Kidney epithelial cell (primary cell): ENCODE measurements around the gene CAMK2B. TPM values are rescaled to one million over a fixed set of nuclear protein-coding genes. Genes with fewer than 3 reads are reported as not detected.

Experiments used
- DNase-seq: peaks from one replicate; pipeline ENCODE4 v3.0.0-alpha.2; 2010; ENCODE audit warnings: low read depth
- H3K27me3 ChIP-seq: 2 replicates; pipeline ENCODE4 v1.6.0; 2011; ENCODE audit warnings: low read length; ENCODE audit not compliant: control insufficient read depth, insufficient read depth
- H3K36me3 ChIP-seq: 2 replicates; pipeline ENCODE4 v1.5.1; 2011; ENCODE audit warnings: low read length; ENCODE audit not compliant: control insufficient read depth, insufficient read depth
- H3K4me3 ChIP-seq: 2 replicates; pipeline ENCODE4 v1.5.1; 2011; ENCODE audit warnings: low read depth, mild to moderate bottlenecking, control low read depth, low read length
- CTCF ChIP-seq: IDR thresholded peaks from 2 replicates; pipeline ENCODE4 v1.5.1; 2011; ENCODE audit warnings: mild to moderate bottlenecking, moderate library complexity, low read length, control low read depth, inconsistent platforms; ENCODE audit not compliant: insufficient read depth, poor library complexity, severe bottlenecking
- total RNA-seq: library from RNA; depleted of rRNA; stranded (reverse); fragments of >200 nt; gene quantifications from 2 replicates; pipeline ENCODE4 v1.2.3, GENCODE V29; 2015

CAMK2B gene
- total RNA-seq, 1 donor from 2014 or later = not detected

GRCh38 chr7:44246396-44247113 is 78.8 kb downstream of the CAMK2B start:
- Histone ChIP-seq H3K4me3 (no peak overlapping the region), H3K27me3 (peaks cover 2% of the 10 kb centered on the region), H3K36me3 (no peaks in the 10 kb centered on the region)
- DNase-seq = no peak
- TF ChIP-seq CTCF = no peak

- H3K4me3 ChIP-seq = no peak overlapping the region
- H3K27me3 ChIP-seq = peaks cover 2% of the 10 kb centered on the region
- DNase-seq = no peak
- no peaks in the 10 kb centered on the region for H3K36me3 ChIP-seq
- peak; percentile 52 for TF ChIP-seq CTCF
These were observed 81.1 kb downstream of the CAMK2B start for GRCh38 chr7:44244282-44244681.

- Histone ChIP-seq H3K36me3 (no peaks in the 10 kb centered on the region), H3K4me3 (no peak overlapping the region), H3K27me3 (peaks cover 2% of the 10 kb centered on the region)
- no peak for TF ChIP-seq CTCF
- DNase-seq = no peak
These were observed 83.3 kb downstream of the CAMK2B start for GRCh38 chr7:44242091-44242490.

- Histone ChIP-seq H3K27me3 (peaks cover 2% of the 10 kb centered on the region), H3K36me3 (no peaks in the 10 kb centered on the region), H3K4me3 (no peak overlapping the region)
- DNase-seq = peak; percentile 25
- peak; percentile 79 for TF ChIP-seq CTCF
These were observed 84.3 kb downstream of the CAMK2B start for GRCh38 chr7:44240983-44241510.

GRCh38 chr7:44240376-44240775 is 85.0 kb downstream of the CAMK2B start:
- no peak for DNase-seq
- Histone ChIP-seq H3K4me3 (no peak overlapping the region), H3K36me3 (no peaks in the 10 kb centered on the region), H3K27me3 (peaks cover 2% of the 10 kb centered on the region)
- no peak for TF ChIP-seq CTCF

- peaks cover 4% of the 10 kb centered on the region for H3K27me3 ChIP-seq
- no peak for DNase-seq
- H3K4me3 ChIP-seq = no peak overlapping the region
- TF ChIP-seq CTCF = no peak
- H3K36me3 ChIP-seq = no peaks in the 10 kb centered on the region
These were observed 86.0 kb downstream of the CAMK2B start for GRCh38 chr7:44239361-44239760.
